Effector memory CD4-positive, alpha-beta T cell (primary cell): Measurements from ENCODE around the gene ANKS1B.
"Not testable (repeated sequence)": the region's sequence is repeated elsewhere in the genome, so short reads cannot be mapped to it uniquely, and the experiment has no call there.

Experiments
- DNase-seq, 3 donors: peaks; one replicate each; pipeline ENCODE4 v3.0.0-alpha.2; 2020
- H3K27ac ChIP-seq: 2 replicates; pipeline ENCODE4 v1.7.0; 2013; ENCODE audit warnings: mild to moderate bottlenecking, low read length, moderate library complexity; ENCODE audit not compliant: insufficient read depth, poor library complexity, severe bottlenecking
- H3K27me3 ChIP-seq: replicated peaks from 2 replicates; pipeline ENCODE4 v1.7.0; 2013; ENCODE audit warnings: mild to moderate bottlenecking, low read length; ENCODE audit not compliant: insufficient read depth, control insufficient read depth, poor library complexity, severe bottlenecking
- H3K36me3 ChIP-seq: 2 replicates; pipeline ENCODE4 v1.7.0; 2013; ENCODE audit warnings: mild to moderate bottlenecking, low read length, moderate library complexity; ENCODE audit not compliant: control insufficient read depth, insufficient read depth
- H3K4me1 ChIP-seq: 2 replicates; pipeline ENCODE4 v1.7.0; 2013; ENCODE audit warnings: low read length, mild to moderate bottlenecking; ENCODE audit not compliant: control insufficient read depth, insufficient read depth, poor library complexity, severe bottlenecking
- H3K4me3 ChIP-seq: 2 replicates; pipeline ENCODE4 v1.7.0; 2013; ENCODE audit warnings: low read length, low read depth, mild to moderate bottlenecking; ENCODE audit not compliant: insufficient read depth, poor library complexity, severe bottlenecking
- H3K9me3 ChIP-seq: 2 replicates; pipeline ENCODE4 v1.7.0; 2013; ENCODE audit warnings: mild to moderate bottlenecking, low read length, moderate library complexity; ENCODE audit not compliant: control insufficient read depth

Gene ANKS1B

DNA sequence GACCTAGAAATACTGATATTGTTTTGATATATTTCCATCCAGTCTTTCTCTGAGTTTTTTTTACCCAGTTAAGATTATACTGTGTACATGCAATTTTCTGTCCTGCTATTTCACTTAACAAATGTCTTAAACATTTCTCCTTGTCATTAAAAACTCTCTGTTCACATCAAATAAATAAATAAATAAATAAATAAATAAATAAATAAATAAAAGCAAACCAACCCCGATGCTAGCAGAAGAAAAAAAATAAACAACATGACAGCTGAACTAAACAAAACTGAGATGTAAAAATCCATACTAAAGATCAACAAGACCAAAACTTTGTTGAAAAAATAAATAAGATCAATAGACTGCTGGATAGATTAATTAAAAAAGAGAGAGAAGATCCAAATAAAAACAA lies 407.6 kb downstream of the ANKS1B start:
- not testable (repeated sequence) for H3K36me3 ChIP-seq, H3K9me3 ChIP-seq, H3K4me1 ChIP-seq, H3K4me3 ChIP-seq, H3K27me3 ChIP-seq, DNase-seq, H3K27ac ChIP-seq

DNA sequence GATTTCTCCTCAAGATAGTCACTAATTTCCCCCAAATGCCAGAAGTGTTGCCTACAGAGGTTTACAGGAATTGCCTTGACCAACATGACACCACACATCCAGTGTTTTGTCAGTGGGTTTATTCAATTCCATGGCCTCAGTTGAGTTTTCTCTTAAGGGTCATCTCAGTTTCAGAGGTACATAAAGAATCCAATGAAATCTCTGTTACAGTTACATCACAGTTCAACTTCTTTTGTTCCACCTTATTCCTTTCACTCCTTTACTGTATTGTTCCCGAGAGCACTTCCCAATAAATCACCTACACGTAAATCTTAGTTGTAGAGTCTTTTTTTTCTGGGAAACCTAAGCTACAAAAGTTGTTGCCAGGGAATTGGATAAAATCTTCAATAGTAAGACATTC lies 410.8 kb downstream of the ANKS1B start:
- Histone ChIP-seq H3K9me3 (no peaks in the 10 kb centered on the region), H3K4me3 (no peak overlapping the region)

DNA sequence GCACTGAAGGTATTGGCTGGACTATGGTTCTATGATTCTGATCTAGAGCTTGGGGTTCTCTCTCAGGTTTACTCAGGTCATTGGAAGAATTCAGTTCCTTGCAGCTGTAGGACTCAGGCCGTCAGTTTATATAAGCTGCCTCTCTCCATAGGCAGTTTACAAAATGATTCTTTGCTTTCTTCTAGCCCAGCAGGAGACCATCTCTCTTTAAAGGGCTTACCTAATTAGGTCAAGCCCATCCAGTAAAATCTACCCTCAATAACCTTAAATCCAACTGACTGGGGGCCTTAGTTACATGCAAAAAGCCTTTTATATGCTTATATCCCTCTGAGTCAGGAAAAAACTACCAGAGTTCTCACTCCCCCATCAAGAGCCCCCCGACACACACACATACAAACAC lies 417.7 kb downstream of the ANKS1B start:
- Histone ChIP-seq H3K27ac (no peak overlapping the region), H3K4me3 (no peak overlapping the region), H3K36me3 (no peaks in the 10 kb centered on the region), H3K4me1 (no peaks in the 10 kb centered on the region), H3K27me3 (no peaks in the 10 kb centered on the region), H3K9me3 (no peaks in the 10 kb centered on the region)
- no peak for DNase-seq

More for the DNA sequence above, 410.8 kb downstream of the ANKS1B start:
- H3K4me1 ChIP-seq = no peaks in the 10 kb centered on the region
- H3K36me3 ChIP-seq = no peaks in the 10 kb centered on the region
- H3K27me3 ChIP-seq = no peaks in the 10 kb centered on the region
- DNase-seq = no peak
- no peak overlapping the region for H3K27ac ChIP-seq

DNA sequence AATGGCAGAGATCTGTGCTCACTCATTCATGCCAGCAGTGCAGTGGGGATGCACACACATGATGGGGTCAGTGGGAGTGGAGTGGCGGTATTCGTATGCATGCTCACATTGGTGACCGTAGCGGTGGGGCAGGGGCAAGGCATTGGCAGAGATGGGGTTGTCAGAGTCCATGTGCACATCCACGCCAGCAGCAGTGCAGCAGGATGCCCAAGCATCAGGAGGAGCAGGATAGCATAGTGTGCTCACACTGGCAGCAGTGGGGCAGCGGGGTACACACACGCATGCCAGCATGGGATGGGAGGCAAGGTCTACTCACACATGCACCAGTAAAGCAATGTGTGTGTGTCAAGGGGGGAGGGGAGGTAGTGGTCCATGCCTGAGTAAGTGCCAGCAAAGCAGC lies 426.6 kb downstream of the ANKS1B start:
- Histone ChIP-seq H3K4me3 (no peak overlapping the region), H3K36me3 (no peaks in the 10 kb centered on the region), H3K27me3 (no peaks in the 10 kb centered on the region), H3K27ac (no peak overlapping the region), H3K9me3 (no peaks in the 10 kb centered on the region), H3K4me1 (no peaks in the 10 kb centered on the region)
- DNase-seq = no peak

DNA sequence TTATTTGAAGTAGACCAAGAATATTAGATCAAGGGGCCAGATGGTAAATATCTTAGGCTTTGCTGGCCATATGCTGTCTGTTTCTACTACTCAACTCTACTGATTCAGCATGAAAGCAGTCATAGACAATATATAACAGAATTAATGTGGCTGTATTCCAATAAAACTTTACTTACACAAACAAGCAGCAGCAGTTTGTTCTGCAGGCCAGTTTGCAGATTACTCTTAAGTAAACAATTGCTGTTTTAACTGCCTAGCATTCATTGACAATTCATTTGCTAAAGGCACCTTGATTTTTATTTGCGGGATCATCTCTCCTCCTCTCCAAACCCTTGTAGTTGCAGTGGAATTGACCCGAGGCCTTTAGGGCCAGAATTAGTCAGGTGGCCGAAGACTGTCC lies 431.3 kb downstream of the ANKS1B start:
- H3K27ac ChIP-seq = no peak overlapping the region
- H3K36me3 ChIP-seq = no peaks in the 10 kb centered on the region
- H3K27me3 ChIP-seq = no peaks in the 10 kb centered on the region
- H3K9me3 ChIP-seq = no peaks in the 10 kb centered on the region
- no peaks in the 10 kb centered on the region for H3K4me1 ChIP-seq
- DNase-seq = no peak
- H3K4me3 ChIP-seq = no peak overlapping the region

DNA sequence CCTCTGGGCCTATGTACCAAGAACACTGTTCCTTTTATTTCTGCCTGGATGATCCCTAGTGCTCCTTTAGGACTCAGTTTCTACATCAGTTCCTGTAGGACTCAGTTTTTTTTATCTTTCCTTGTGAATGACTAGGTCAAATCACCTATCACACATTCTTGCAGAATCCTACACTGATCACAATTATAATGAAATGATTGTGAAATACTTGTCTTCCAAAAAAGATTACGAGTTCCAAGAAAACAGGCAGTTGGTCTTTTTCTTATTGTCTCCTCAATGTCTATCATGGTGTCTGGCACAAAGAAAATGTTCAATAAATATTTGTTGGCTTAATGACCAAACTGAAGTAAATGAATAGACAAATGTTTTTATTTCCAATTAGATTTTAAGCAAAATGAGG lies 432.7 kb downstream of the ANKS1B start:
- H3K4me1 ChIP-seq = no peaks in the 10 kb centered on the region
- DNase-seq = no peak
- no peak overlapping the region for H3K27ac ChIP-seq
- no peak overlapping the region for H3K4me3 ChIP-seq
- H3K27me3 ChIP-seq = no peaks in the 10 kb centered on the region
- no peaks in the 10 kb centered on the region for H3K36me3 ChIP-seq
- H3K9me3 ChIP-seq = no peaks in the 10 kb centered on the region

DNA sequence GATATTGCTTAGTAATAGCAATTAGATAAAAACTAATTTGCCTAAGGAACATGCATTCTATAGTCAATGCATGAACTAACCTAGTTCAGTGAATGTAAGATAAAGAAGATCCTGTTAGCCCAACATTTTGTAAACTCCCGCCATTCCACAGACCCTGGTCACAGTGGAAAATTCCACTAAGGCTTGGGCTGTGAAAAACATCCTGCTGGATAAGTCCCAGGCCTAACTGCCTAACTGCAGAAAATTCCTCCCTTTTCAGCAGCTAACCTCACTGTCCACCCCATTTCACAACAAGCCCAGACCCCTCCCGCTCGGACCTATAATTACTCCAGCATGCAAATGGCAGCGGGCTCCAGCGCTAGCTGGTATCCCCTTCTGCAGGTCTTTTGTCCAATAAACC lies 435.1 kb downstream of the ANKS1B start:
- H3K4me1 ChIP-seq = no peaks in the 10 kb centered on the region
- no peaks in the 10 kb centered on the region for H3K9me3 ChIP-seq
- H3K27ac ChIP-seq = no peak overlapping the region
- no peak for DNase-seq
- no peak overlapping the region for H3K4me3 ChIP-seq
- no peaks in the 10 kb centered on the region for H3K27me3 ChIP-seq
- no peaks in the 10 kb centered on the region for H3K36me3 ChIP-seq

DNA sequence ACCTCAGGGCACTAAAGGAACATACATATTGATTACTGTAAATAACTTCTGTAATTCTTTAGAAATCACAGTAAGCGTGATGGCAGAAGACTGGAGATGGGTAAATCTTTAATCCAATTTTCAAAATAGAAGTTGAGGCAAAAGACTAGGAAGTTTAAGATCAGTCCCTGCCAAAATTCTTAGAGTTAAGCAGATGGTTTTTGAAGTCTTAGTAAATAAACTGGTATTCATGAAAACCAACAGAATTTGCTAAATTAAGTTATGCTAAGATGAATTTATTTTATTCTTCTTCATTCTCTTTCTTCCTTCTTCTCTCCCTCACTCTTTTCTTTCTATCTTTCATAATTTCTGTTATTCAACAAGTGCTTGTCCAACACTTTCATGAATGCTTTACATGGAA lies 435.5 kb downstream of the ANKS1B start:
- H3K27me3 ChIP-seq = no peaks in the 10 kb centered on the region
- DNase-seq = no peak
- no peaks in the 10 kb centered on the region for H3K36me3 ChIP-seq
- H3K4me3 ChIP-seq = no peak overlapping the region
- H3K9me3 ChIP-seq = no peaks in the 10 kb centered on the region
- no peak overlapping the region for H3K27ac ChIP-seq
- no peaks in the 10 kb centered on the region for H3K4me1 ChIP-seq

DNA sequence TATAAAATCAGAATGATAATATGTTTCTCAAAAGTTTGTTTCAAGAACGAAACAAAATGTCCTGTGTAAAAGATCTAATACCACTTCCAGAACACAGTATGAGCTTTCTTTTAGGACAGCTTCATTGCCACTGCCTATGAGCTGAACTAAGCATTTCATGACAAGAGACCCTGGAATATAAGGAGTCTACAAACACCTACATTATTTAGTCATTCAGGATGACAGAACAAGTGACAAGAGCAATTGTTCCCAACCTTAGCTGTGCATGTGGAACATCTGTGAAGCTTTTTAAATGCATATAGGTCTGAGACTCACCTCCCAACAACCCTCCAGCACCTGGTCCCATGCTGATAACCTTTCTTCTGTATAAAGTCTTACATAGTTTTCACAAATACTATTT lies 440.3 kb downstream of the ANKS1B start:
- H3K9me3 ChIP-seq = no peaks in the 10 kb centered on the region
- no peak overlapping the region for H3K27ac ChIP-seq
- no peaks in the 10 kb centered on the region for H3K36me3 ChIP-seq
- no peak overlapping the region for H3K4me3 ChIP-seq
- H3K27me3 ChIP-seq = no peaks in the 10 kb centered on the region
- H3K4me1 ChIP-seq = no peaks in the 10 kb centered on the region
- DNase-seq = no peak

DNA sequence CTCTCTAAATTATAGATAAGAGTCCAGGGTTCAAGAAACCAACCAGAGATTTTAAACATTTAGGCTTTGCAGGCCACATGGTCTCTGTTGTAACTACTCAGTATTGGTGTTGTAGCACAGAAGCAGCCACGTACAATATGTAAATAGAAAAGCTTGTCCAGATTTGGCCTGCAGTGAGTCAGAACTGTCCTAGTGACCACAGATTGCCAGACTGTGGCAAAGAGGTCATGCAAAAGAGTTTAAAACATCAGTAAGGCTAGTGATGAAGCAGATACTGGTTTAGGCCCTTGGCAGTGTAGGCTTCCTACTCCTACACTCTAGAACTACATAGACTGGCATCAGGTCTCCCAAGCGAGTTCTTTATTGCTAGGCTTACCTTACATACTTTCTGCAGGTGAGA lies 454.8 kb downstream of the ANKS1B start:
- no peak for DNase-seq
- Histone ChIP-seq H3K4me3 (no peak overlapping the region), H3K4me1 (no peaks in the 10 kb centered on the region), H3K27ac (no peak overlapping the region), H3K36me3 (no peaks in the 10 kb centered on the region), H3K27me3 (no peaks in the 10 kb centered on the region), H3K9me3 (no peaks in the 10 kb centered on the region)

DNA sequence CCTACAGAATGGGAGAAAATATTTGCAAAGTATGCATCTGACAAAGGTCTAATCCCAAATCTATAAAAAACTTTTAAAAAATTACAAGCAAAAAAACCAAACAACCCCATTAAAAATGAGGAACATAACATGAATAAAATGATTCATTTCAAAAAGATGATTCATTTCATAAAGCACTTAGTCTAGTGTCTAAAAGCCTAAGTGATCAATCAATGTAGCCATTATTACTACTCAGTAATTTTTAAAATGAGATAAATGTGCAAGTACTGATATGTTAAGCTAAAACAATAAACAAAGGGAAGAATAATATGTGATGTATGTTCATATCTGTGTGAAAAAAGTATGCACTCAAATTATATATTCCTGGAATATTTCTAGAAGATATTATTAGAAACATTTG lies 456.3 kb downstream of the ANKS1B start:
- no peak overlapping the region for H3K4me3 ChIP-seq
- no peak overlapping the region for H3K27ac ChIP-seq
- DNase-seq = no peak
- no peaks in the 10 kb centered on the region for H3K9me3 ChIP-seq
- no peaks in the 10 kb centered on the region for H3K4me1 ChIP-seq
- no peaks in the 10 kb centered on the region for H3K36me3 ChIP-seq
- no peaks in the 10 kb centered on the region for H3K27me3 ChIP-seq
